Effector CD8-positive, alpha-beta T cell (primary cell): ENCODE measurements around the gene B9D1.

ENCODE experiments used
- DNase-seq: peaks from one replicate; lab custom pipeline; 2025; lab: John Stamatoyannopoulos, UW
- total RNA-seq, 4 experiments: gene quantifications; one replicate each; lab custom pipeline; 2026; lab: John Stamatoyannopoulos, UW

Gene B9D1
- 0.73 to 1.9 (median 1.3) reads per million in 4 experiments for total RNA-seq

GRCh38 chr17:19362277-19363113 is at the start of gene B9D1:
TSS of gene B9D1 (minus strand) at chr17:19362723. CDS start at chr17:19362569, 154 bp downstream.
- DNase-seq: peak; percentile 95

- DNase-seq: no peak
Observed at GRCh38 chr17:19411631-19412030, 49.1 kb upstream of the B9D1 start.

- no peak for DNase-seq
Observed at GRCh38 chr17:19410875-19411620, 48.5 kb upstream of the B9D1 start, which contains the start of gene RNF112. TSS of gene RNF112 (plus strand) at chr17:19411232. CDS start at chr17:19411409, 177 bp downstream.

- no peak for DNase-seq
Observed at GRCh38 chr17:19410091-19410490, 47.6 kb upstream of the B9D1 start.

- no peak for DNase-seq
Observed at GRCh38 chr17:19409509-19409908, 47.0 kb upstream of the B9D1 start.

GRCh38 chr17:19409066-19409465 is 46.5 kb upstream of the B9D1 start:
- DNase-seq: no peak

GRCh38 chr17:19408346-19408710 is 45.8 kb upstream of the B9D1 start:
- no peak for DNase-seq

GRCh38 chr17:19407601-19408345 is 45.2 kb upstream of the B9D1 start:
- DNase-seq: no peak

- DNase-seq: no peak
Observed at GRCh38 chr17:19405114-19405513, 42.6 kb upstream of the B9D1 start.

GRCh38 chr17:19404264-19404663 is 41.7 kb upstream of the B9D1 start:
- DNase-seq: no peak

GRCh38 chr17:19403021-19403420 is 40.5 kb upstream of the B9D1 start:
- no peak for DNase-seq

- no peak for DNase-seq
Observed at GRCh38 chr17:19402171-19402570, 39.6 kb upstream of the B9D1 start.

GRCh38 chr17:19401321-19402010 is 38.9 kb upstream of the B9D1 start:
- DNase-seq: no peak

- no peak for DNase-seq
Observed at GRCh38 chr17:19399750-19400450, 37.4 kb upstream of the B9D1 start.

GRCh38 chr17:19398301-19399181 is 36.0 kb upstream of the B9D1 start:
- DNase-seq: no peak

- DNase-seq: no peak
Observed at GRCh38 chr17:19397556-19398041, 35.1 kb upstream of the B9D1 start.

GRCh38 chr17:19392303-19392702 is 29.8 kb upstream of the B9D1 start:
- no peak for DNase-seq

GRCh38 chr17:19391432-19391831 is 28.9 kb upstream of the B9D1 start:
- DNase-seq: no peak

- no peak for DNase-seq
Observed at GRCh38 chr17:19390951-19391350, 28.4 kb upstream of the B9D1 start.
